ENCODE data around the gene ZNF827. TPM values are rescaled to one million over a fixed set of nuclear protein-coding genes. Genes with fewer than 3 reads are reported as not detected.

The ZNF827 gene
- total RNA-seq, 1 experiment from 2014 or later, result 19.1 TPM

GRCh38 chr4:145829629-145830395 lies 108.8 kb downstream of the ZNF827 start:
- no peaks in the 10 kb centered on the region for H3K9me3 ChIP-seq (ENCODE audit: control insufficient read depth in 1 of 2, insufficient read depth in 1 of 2, low read depth in 1 of 2, low read length in 2 of 2)
- no peaks in the 10 kb centered on the region for H3K4me1 ChIP-seq (ENCODE audit: control insufficient read depth in 1 of 2, insufficient read depth in 2 of 2, low read length in 2 of 2)
- no peak overlapping the region for H3K4me2 ChIP-seq (ENCODE audit: low read length)
- no peak overlapping the region for H3K4me3 ChIP-seq (replicated peaks in 1 of 2; ENCODE audit: low read depth in 1 of 2, low read length in 2 of 2)
- ChIA-PET RAD21 (ENCODE audit: low non-redundant PET in 1 of 2, low total read pairs in 2 of 2, uncharacterized antibody in 2 of 2, unreplicated experiment in 2 of 2) (no interaction called here), CTCF (no interaction called here), POLR2A (no interaction called here)
- no peaks in the 10 kb centered on the region for H3K27me3 ChIP-seq (ENCODE audit: insufficient read depth, low read length)
- H3K79me2 ChIP-seq (ENCODE audit: insufficient read depth, low read length), result no peaks in the 10 kb centered on the region
- no peak overlapping the region for H3K9ac ChIP-seq (ENCODE audit: low read length)
- H3K27ac ChIP-seq (ENCODE audit: low read depth, low read length), result no peak overlapping the region
- no peak for TF ChIP-seq YY1 (IDR thresholded peaks at IDR 0.05; ENCODE audit: extremely low read depth, insufficient replicate concordance, low read depth, low read length)
- TF ChIP-seq EZH2phosphoT487 (IDR thresholded peaks at IDR 0.05; ENCODE audit: borderline replicate concordance), result no peak
- no peak for TF ChIP-seq EGR1 (IDR thresholded peaks at IDR 0.05; ENCODE audit: low read depth)
- TF ChIP-seq TCF7L2 (IDR thresholded peaks at IDR 0.05; ENCODE audit: borderline replicate concordance, extremely low read depth, insufficient read depth, insufficient read length), result no peak
- no peak for TF ChIP-seq ZNF274 (IDR thresholded peaks at IDR 0.05; ENCODE audit: low read depth, low read length)
- no peak for TF ChIP-seq SIN3A (IDR thresholded peaks at IDR 0.05; ENCODE audit: low read depth)
- TF ChIP-seq JUND (IDR thresholded peaks at IDR 0.05), result no peak
- no peak for TF ChIP-seq RAD21 (IDR thresholded peaks at IDR 0.05; ENCODE audit: low read depth)
- no peak for TF ChIP-seq POLR2A (IDR thresholded peaks at IDR 0.05; ENCODE audit: borderline replicate concordance, extremely low read depth, insufficient read depth, insufficient read length)
- no peak for TF ChIP-seq ZBTB33 (IDR thresholded peaks at IDR 0.05; ENCODE audit: extremely low read depth, insufficient replicate concordance, low read length)
- TF ChIP-seq ATF3 (IDR thresholded peaks at IDR 0.05), result no peak
- no peak for TF ChIP-seq MAX (IDR thresholded peaks at IDR 0.05)
- no peaks in the 10 kb centered on the region for H4K20me1 ChIP-seq (ENCODE audit: insufficient read depth)
- BruUV-seq (replicated peaks), result no TSS peak
- intact Hi-C loops (cut with micrococcal nuclease), result no loop called here
- ATAC-seq, result no peak
- no peak for DNase-seq (ENCODE audit: low read depth, low spot score)
- H3K9me2 ChIP-seq (ENCODE audit: insufficient read depth), result no peaks in the 10 kb centered on the region
- no peak overlapping the region for H2AFZ ChIP-seq (ENCODE audit: low read depth, low read length, poor library complexity, severe bottlenecking)
- H3K36me3 ChIP-seq (ENCODE audit: control insufficient read depth in 1 of 2, insufficient read depth in 2 of 2, low read length in 2 of 2), result no peaks in the 10 kb centered on the region

All from HCT116 (cell line).